Activated B cell treated with CpG ODN at 0.5 μM for 24 hours (primary cell): ENCODE measurements around the gene YBX1. TPM values are rescaled to one million over a fixed set of nuclear protein-coding genes. Genes with fewer than 3 reads are reported as not detected.
"Not testable (repeated sequence)": the region's sequence is repeated elsewhere in the genome, so short reads cannot be mapped to it uniquely, and the experiment has no call there.

Source experiments
- ATAC-seq: fragments of 200-7000 bp; cut with Tn5 transposase; one replicate; pipeline ENCODE4 v1.10.0; 2021; ENCODE audit warnings: low read depth, mild to moderate bottlenecking, moderate library complexity
- CTCF ChIA-PET: fragments of 350-600 bp; sonication (Branson Sonifier 250); formaldehyde crosslinking; loops from one replicate; lab custom pipeline; 2021; ENCODE audit warnings: antibody characterized with exemption; lab: Charles Lee
- POLR2A ChIA-PET: fragments of 350-600 bp; sonication (Branson Sonifier 250); formaldehyde crosslinking; loops from one replicate; lab custom pipeline; 2021; ENCODE audit warnings: antibody characterized with exemption; lab: Charles Lee
- DNase-seq: peaks from one replicate; pipeline ENCODE4 v3.0.0; 2022
- H3K27ac Mint-ChIP-seq: one replicate; pipeline ENCODE4 v1.8.0; 2020; ENCODE audit warnings: mixed read lengths
- H3K27me3 Mint-ChIP-seq: one replicate; pipeline ENCODE4 v1.8.0; 2021; ENCODE audit warnings: mixed read lengths
- H3K36me3 Mint-ChIP-seq: one replicate; pipeline ENCODE4 v1.8.0; 2021; ENCODE audit warnings: low read depth, mixed read lengths
- H3K4me1 Mint-ChIP-seq: one replicate; pipeline ENCODE4 v1.8.0; 2021; ENCODE audit warnings: mixed read lengths
- H3K4me3 Mint-ChIP-seq: one replicate; pipeline ENCODE4 v1.8.0; 2020; ENCODE audit warnings: mild to moderate bottlenecking, mixed read lengths
- H3K9me3 Mint-ChIP-seq: one replicate; pipeline ENCODE4 v1.8.0; 2020; ENCODE audit warnings: mixed read lengths
- intact Hi-C: fragments of 100-400 bp; cut with micrococcal nuclease; formaldehyde crosslinking; loops from one replicate; pipeline ENCODE4 v1.15.1; 2024
- total RNA-seq: library from RNA; stranded (reverse); gene quantifications from 2 replicates; pipeline ENCODE4 v1.2.3, GENCODE V29; 2022
- TF ChIP-seq, protein P1 (sequence below): fragments of 200-600 bp; IDR thresholded peaks from one replicate; pipeline ENCODE4 v1.8.0; 2022; ENCODE audit warnings: antibody characterized with exemption, mild to moderate bottlenecking

The YBX1 gene
- total RNA-seq, 1 donor from 2014 or later, result 609 TPM

- ChIA-PET POLR2A (interaction anchor here (4.8 kb wide), 1 partner anchor 22 kb away, joined by 82 read pairs; the partner anchor contains the start of gene PPIH), CTCF (no interaction called here)
- intact Hi-C loops, result no loop called here
- no peak for DNase-seq
- H3K27me3 Mint-ChIP-seq, result no peaks in the 10 kb centered on the region
- no peak overlapping the region for H3K27ac Mint-ChIP-seq
- no peak for ATAC-seq
- no peaks in the 10 kb centered on the region for H3K9me3 Mint-ChIP-seq
- H3K4me3 Mint-ChIP-seq, result peak overlapping the region; percentile 29
- H3K4me1 Mint-ChIP-seq, result peaks cover 33% of the 10 kb centered on the region
- peaks cover 44% of the 10 kb centered on the region for H3K36me3 Mint-ChIP-seq
- TF ChIP-seq, protein P1, sequence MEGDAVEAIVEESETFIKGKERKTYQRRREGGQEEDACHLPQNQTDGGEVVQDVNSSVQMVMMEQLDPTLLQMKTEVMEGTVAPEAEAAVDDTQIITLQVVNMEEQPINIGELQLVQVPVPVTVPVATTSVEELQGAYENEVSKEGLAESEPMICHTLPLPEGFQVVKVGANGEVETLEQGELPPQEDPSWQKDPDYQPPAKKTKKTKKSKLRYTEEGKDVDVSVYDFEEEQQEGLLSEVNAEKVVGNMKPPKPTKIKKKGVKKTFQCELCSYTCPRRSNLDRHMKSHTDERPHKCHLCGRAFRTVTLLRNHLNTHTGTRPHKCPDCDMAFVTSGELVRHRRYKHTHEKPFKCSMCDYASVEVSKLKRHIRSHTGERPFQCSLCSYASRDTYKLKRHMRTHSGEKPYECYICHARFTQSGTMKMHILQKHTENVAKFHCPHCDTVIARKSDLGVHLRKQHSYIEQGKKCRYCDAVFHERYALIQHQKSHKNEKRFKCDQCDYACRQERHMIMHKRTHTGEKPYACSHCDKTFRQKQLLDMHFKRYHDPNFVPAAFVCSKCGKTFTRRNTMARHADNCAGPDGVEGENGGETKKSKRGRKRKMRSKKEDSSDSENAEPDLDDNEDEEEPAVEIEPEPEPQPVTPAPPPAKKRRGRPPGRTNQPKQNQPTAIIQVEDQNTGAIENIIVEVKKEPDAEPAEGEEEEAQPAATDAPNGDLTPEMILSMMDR, result no peak
Measured at GRCh38 chr1:42679364-42679983, 2.7 kb upstream of the YBX1 start.

DNA sequence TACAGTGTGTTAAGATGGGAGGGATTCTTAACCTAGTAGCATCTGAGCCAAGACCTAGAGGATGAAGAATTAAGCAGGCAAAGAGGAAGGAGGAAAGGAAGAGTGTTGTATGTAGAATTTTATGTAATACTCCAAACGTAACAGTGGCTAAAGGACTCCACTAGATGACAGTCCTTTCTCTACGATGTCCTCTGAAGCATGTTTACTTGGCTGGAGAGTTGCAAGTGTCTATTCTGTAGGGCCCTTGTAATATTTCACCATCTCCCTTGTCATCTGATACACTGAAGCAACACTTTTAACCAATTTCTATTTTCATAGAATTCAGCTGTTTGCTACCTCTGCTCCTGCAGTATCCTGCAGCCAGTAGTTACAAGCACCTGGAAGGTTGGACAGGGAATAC is 2.2 kb upstream of the YBX1 start:
- DNase-seq (no peak), ATAC-seq (no peak)
- Mint-ChIP-seq H3K4me1 (peaks cover 39% of the 10 kb centered on the region), H3K36me3 (peaks cover 44% of the 10 kb centered on the region), H3K9me3 (no peaks in the 10 kb centered on the region), H3K27me3 (no peaks in the 10 kb centered on the region), H3K27ac (no peak overlapping the region), H3K4me3 (peak overlapping the region; percentile 29)
- ChIA-PET POLR2A (interaction anchor here (4.7 to 4.8 kb wide), 2 partner anchors 22 to 87 kb away, joined by 48 to 82 read pairs; partner anchors contain the start of genes C1orf50, P3H1 and PPIH), CTCF (no interaction called here)
- intact Hi-C loops, result loop anchor here (5.0 to 10.0 kb wide), 2 partner anchors 242 to 685 kb away; partner anchors contain the start of gene ELOVL1
- TF ChIP-seq, protein P1, result no peak

- Mint-ChIP-seq H3K27ac (peak overlapping the region; percentile 97), H3K9me3 (no peaks in the 10 kb centered on the region), H3K27me3 (no peaks in the 10 kb centered on the region), H3K4me3 (peak overlapping the region; percentile 97), H3K4me1 (peaks cover 49% of the 10 kb centered on the region), H3K36me3 (peaks cover 44% of the 10 kb centered on the region)
- DNase-seq (no peak), ATAC-seq (no peak)
- ChIA-PET CTCF (no interaction called here), POLR2A (interaction anchor here (1.3 to 4.8 kb wide), 12 partner anchors 8 to 969 kb away, joined by 4 to 82 read pairs (median 10); partner anchors contain the start of genes C1orf50, KDM4A, P3H1 and PPCS)
- intact Hi-C loops, result loop anchor here (5.0 to 10.0 kb wide), 2 partner anchors 241 to 684 kb away; partner anchors contain the start of gene ELOVL1
- TF ChIP-seq, protein P1, result no peak
Measured at GRCh38 chr1:42680921-42681683, 1.1 kb upstream of the YBX1 start.

DNA sequence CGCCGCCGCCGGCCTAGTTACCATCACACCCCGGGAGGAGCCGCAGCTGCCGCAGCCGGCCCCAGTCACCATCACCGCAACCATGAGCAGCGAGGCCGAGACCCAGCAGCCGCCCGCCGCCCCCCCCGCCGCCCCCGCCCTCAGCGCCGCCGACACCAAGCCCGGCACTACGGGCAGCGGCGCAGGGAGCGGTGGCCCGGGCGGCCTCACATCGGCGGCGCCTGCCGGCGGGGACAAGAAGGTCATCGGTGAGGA is 193 bp downstream of the YBX1 start:
- Mint-ChIP-seq H3K4me3 (peak overlapping the region; percentile 97), H3K36me3 (peaks cover 47% of the 10 kb centered on the region), H3K4me1 (peaks cover 62% of the 10 kb centered on the region), H3K27ac (peak overlapping the region; percentile 97)
- H3K27me3 Mint-ChIP-seq, H3K9me3 Mint-ChIP-seq, DNase-seq: not testable (repeated sequence)
- POLR2A ChIA-PET, result interaction anchor here (0.5 to 4.8 kb wide), 29 partner anchors 9 to 1991 kb away, joined by 3 to 82 read pairs (median 5); partner anchors contain the start of genes C1orf50, CCDC30, CFAP57 and EBNA1BP2
- ATAC-seq, result peak; percentile 15
- CTCF ChIA-PET, result interaction anchor here (0.9 to 1.4 kb wide), 2 partner anchors 12 to 84 kb away, joined by 3 to 4 read pairs; no protein-coding TSS in a partner anchor
- intact Hi-C loops, result loop anchor here (1.0 to 10.0 kb wide), 9 partner anchors 24 to 682 kb away; partner anchors contain the start of genes C1orf50, CCDC30, ELOVL1 and ERMAP

- H3K36me3 Mint-ChIP-seq, result peaks cover 52% of the 10 kb centered on the region
- H3K27ac Mint-ChIP-seq, result peak overlapping the region; percentile 87
- CTCF ChIA-PET, result interaction anchor here (0.9 to 1.4 kb wide), 2 partner anchors 11 to 83 kb away, joined by 3 to 4 read pairs; no protein-coding TSS in a partner anchor
- no peaks in the 10 kb centered on the region for H3K9me3 Mint-ChIP-seq
- peak overlapping the region; percentile 91 for H3K4me3 Mint-ChIP-seq
- POLR2A ChIA-PET, result interaction anchor here (0.5 to 4.8 kb wide), 32 partner anchors 9 to 1992 kb away, joined by 3 to 82 read pairs (median 5); partner anchors contain the start of genes C1orf50, CCDC30, CFAP57 and EBNA1BP2
- TF ChIP-seq, protein P1, result no peak
- DNase-seq (peak; percentile 71), ATAC-seq (peak; percentile 41)
- no peaks in the 10 kb centered on the region for H3K27me3 Mint-ChIP-seq
- intact Hi-C loops, result loop anchor here (1.0 to 10.0 kb wide), 9 partner anchors 25 to 682 kb away; partner anchors contain the start of genes C1orf50, CCDC30, ELOVL1 and ERMAP
- peaks cover 67% of the 10 kb centered on the region for H3K4me1 Mint-ChIP-seq
Measured at GRCh38 chr1:42682739-42683531, 717 bp downstream of the YBX1 start.
